Suppressor macrophage (primary cell): ENCODE results near the gene ENTPD8.
"Not testable (repeated sequence)": the region's sequence is repeated elsewhere in the genome, so short reads cannot be mapped to it uniquely, and the experiment has no call there.

ENCODE experiments used
- DNase-seq, 4 experiments: peaks; one replicate each; pipeline ENCODE4 v3.0.0-alpha.2; 2020 to 2022

ENTPD8 gene

DNA sequence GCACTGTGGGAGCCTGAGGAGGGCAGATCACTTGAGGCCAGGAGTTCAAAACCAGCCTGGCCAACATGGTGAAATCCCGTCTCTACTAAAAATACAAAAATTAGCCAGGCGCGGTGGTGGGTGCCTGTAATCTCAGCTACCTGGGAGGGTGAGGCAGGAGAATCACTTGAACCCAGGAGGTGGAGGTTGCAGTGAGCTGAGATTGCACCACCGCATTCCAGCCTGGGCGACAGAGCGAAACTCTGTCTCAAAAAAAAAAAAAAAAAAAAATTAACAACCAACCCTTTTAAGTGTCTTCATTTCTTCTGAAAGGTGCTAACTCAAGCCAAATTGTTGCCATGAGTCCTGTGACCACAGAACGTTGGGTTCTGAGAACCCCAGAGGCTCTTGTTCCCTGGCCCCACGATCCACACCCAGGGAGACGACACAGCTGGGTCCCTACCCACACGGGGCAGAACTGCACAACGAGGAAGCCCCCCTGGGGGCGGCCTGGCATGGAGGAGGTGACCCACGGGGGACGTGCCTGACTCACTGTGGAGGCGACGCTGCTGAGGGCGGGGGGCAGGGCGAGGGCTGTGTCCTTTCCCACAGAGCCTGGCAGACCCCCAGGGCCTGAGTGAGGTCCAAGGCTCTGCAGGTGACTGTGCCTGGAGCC is 30.8 kb downstream of the ENTPD8 start:
- DNase-seq, result not testable (repeated sequence)

DNA sequence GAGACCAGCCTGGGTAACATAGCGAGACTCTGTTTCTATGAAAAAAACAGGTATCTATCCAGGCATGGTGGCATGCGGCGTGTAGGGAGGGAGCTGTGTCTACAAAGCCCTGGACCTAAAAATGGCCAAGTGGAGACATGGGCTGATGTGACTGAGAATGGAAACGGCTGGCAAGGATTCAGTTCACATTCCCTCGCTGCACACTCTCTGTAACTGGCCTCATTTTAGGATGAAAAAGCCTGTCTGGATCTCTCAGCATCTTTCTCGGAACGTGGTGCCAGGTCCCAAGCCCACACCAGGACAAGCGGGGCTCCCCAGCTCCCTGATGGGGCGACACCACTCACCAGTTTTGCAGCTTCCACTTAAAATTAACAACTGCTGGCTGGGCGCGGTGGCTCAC is 31.6 kb downstream of the ENTPD8 start:
- no peak for DNase-seq

- DNase-seq, result no peak
Measured at GRCh38 chr9:137408651-137409405, 32.3 kb downstream of the ENTPD8 start.

DNA sequence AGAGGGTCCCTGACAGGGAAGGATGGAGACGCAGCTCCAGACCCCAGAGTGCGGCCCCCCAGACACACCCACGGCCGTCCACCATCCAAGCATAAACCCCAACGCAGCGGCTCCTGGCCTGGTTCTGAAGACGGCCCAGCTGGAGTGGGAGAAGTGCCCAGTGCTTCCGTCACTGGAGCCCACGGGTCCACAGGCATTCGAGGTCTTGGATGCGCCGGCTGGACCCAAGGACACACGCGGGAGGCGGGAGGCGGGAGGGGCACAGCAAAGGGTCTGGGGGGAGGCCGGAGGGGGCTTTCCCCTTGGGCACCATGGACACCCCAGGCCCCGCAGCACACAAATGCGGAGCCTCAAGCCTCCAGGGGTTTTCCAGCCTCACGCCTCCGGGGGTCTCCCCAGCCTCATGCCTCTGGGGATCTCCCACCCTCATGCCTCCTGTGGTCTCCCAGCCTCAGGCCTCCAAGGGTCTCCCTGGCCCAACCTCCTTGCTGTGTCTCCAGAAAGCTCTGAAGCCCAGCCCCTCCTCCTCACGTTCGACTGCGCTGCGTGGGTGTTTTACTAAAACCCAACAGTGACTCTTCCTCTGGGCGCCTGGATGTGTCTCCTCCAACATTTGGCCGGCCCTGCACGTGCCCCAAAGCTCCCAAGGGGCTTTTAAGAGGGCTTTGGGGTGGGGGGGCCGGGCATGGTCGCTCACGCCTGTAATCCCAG is 33.4 kb downstream of the ENTPD8 start:
- no peak for DNase-seq

GRCh38 chr9:137406876-137407589 is 34.1 kb downstream of the ENTPD8 start:
- DNase-seq, result peak; percentile 71 to 90 (median 81)

DNA sequence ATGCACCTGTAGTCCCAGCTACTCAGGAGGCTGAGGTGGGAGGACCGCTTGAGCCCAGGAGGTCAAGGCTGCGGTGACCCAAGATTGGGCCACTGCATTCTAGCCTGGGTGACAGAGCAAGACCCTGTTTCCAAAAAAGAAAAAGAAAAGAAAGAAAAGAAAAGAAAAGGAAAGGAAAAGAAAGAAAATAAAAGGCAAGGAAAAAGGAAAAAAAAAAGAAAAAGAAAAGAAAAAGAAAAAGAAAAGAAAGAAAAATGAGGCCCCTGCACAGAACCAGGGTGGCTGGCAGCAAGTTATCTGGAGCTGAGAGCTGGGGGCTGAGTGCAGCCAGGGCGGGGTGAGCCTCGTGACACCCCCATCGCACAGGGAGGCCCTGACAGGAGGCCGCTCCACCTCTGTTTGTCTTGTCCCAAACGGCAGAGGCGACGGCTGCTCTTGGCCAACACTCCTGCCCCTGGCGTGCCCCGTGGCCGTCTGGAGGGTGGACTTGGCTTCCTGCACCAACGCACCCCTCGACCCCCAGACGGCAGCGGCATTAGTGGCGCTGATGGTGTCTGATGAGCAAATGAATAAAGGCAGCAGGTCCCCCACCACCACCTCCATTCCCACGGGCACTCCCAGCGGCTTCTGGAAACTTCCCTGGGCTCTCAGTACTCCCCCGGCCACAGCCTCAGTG is 34.9 kb downstream of the ENTPD8 start:
- no peak for DNase-seq

DNA sequence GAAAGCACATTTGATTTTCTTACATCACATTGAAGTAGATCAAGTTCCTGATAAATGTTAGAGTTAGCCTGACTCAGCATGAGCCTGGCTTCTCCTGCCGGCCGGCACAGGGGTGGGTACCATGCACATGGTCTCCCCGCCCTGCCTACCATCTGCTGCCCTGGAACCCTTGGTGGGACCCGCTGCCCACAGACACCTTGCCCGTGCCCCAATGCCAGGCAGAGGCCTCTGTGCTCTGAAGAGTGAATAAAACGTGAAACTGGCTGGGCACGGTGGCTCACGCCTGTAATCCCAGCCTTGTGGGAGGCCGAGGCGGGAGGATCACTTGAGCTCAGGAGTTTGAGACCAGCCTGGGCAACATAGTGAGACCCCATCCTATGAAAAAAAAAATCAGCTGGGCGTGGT is 35.5 kb downstream of the ENTPD8 start:
- peak in 3 of 4 experiments; percentile 22 to 53 (median 41) for DNase-seq

- no peak for DNase-seq
Measured at GRCh38 chr9:137404961-137405567, 36.1 kb downstream of the ENTPD8 start.

DNA sequence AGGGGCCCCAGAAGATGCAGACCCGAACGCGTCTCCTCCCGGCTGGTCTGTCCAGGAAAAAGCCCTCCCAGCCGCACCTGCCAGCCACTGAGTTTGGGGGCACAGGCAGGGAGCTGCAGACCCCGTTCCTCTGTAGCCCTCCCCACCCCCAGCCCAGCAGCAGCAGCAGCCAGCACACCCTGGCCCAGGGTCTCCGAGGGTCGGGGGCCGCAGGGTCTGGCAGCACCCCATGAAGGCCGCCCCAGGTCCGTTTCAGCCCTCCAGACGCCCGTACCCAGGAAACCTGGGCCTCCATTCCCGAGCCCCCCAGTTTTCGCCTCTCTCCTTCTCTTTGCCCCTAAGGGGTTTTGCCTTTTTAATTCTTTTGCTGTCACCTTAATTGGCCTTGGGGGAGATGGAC is 37.9 kb downstream of the ENTPD8 start:
- DNase-seq, result no peak

DNA sequence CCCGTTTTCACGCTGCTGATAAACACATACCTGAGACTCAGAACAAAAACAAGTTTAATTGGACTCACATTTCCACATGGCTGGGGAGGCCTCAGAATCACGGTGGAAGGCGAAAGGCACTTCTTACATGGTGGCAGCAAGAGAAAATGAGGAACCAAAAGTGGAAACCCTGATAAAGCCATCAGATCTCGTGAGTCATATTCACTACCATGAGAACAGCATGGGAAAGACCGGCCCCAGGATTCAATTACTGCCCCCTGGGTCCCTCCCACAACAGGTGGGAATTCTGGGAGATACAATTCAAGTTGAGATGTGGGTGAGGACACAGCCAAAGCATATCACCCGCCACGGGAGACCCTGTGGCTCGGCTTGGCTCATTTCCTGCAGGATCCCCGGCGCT is 38.4 kb downstream of the ENTPD8 start:
- DNase-seq, result peak; percentile 21 to 55 (median 36)

- no peak for DNase-seq
Measured at GRCh38 chr9:137398561-137399468, 42.3 kb downstream of the ENTPD8 start.

- DNase-seq, result no peak
Measured at GRCh38 chr9:137397675-137398423, 43.3 kb downstream of the ENTPD8 start.

GRCh38 chr9:137396634-137397367 is 44.4 kb downstream of the ENTPD8 start:
- no peak for DNase-seq

GRCh38 chr9:137396227-137396626 is 44.9 kb downstream of the ENTPD8 start:
- DNase-seq, result no peak

GRCh38 chr9:137395666-137396010 is 45.5 kb downstream of the ENTPD8 start:
- DNase-seq, result no peak

- no peak for DNase-seq
Measured at GRCh38 chr9:137394866-137395665, 46.1 kb downstream of the ENTPD8 start.

- DNase-seq, result no peak
Measured at GRCh38 chr9:137393176-137394150, 47.7 kb downstream of the ENTPD8 start.
